Measurements from ENCODE around the gene NCK2. TPM values are rescaled to one million over a fixed set of nuclear protein-coding genes. Genes with fewer than 3 reads are reported as not detected.

NCK2 gene
- polyA plus RNA-seq, 1 of the 3 experiments (the other 2 are of a cell fraction): 42.8 TPM

GRCh38 chr2:105912081-105912480 lies 167.4 kb downstream of the NCK2 start (continued):
- TF ChIP-seq USF2 (IDR thresholded peaks at IDR 0.05; ENCODE audit: borderline replicate concordance, low read depth, low read length): no peak
- TF ChIP-seq, protein P1, sequence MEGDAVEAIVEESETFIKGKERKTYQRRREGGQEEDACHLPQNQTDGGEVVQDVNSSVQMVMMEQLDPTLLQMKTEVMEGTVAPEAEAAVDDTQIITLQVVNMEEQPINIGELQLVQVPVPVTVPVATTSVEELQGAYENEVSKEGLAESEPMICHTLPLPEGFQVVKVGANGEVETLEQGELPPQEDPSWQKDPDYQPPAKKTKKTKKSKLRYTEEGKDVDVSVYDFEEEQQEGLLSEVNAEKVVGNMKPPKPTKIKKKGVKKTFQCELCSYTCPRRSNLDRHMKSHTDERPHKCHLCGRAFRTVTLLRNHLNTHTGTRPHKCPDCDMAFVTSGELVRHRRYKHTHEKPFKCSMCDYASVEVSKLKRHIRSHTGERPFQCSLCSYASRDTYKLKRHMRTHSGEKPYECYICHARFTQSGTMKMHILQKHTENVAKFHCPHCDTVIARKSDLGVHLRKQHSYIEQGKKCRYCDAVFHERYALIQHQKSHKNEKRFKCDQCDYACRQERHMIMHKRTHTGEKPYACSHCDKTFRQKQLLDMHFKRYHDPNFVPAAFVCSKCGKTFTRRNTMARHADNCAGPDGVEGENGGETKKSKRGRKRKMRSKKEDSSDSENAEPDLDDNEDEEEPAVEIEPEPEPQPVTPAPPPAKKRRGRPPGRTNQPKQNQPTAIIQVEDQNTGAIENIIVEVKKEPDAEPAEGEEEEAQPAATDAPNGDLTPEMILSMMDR (IDR thresholded peaks at IDR 0.05): no peak
- TF ChIP-seq NFIC (IDR thresholded peaks at IDR 0.05; ENCODE audit: borderline replicate concordance): no peak
- TF ChIP-seq NRF1 (IDR thresholded peaks at IDR 0.05; ENCODE audit: low read depth, low read length): no peak
- TF ChIP-seq GABPA (IDR thresholded peaks at IDR 0.05; ENCODE audit: low read depth): no peak
- no peak for TF ChIP-seq JUND (IDR thresholded peaks at IDR 0.05)
- no peak for TF ChIP-seq EP300 (IDR thresholded peaks at IDR 0.05; ENCODE audit: borderline replicate concordance in 1 of 2, low read depth in 1 of 2, low read length in 1 of 2)
- TF ChIP-seq EZH2phosphoT487 (IDR thresholded peaks at IDR 0.05; ENCODE audit: borderline replicate concordance, low read depth): no peak

GRCh38 chr2:105915005-105915558 lies 170.4 kb downstream of the NCK2 start:
- DNase-seq: no peak
- Histone ChIP-seq H3K27ac (ENCODE audit: low read depth in 2 of 2, low read length in 1 of 2) (no peak overlapping the region), H3K9ac (no peak overlapping the region), H2AFZ (ENCODE audit: low read depth) (no peak overlapping the region), H3K4me1 (ENCODE audit: control insufficient read depth in 1 of 2, insufficient read depth in 2 of 2, low read depth in 1 of 2, low read length in 1 of 2) (no peaks in the 10 kb centered on the region), H3K36me3 (replicated peaks in 1 of 2; ENCODE audit: control insufficient read depth in 1 of 2, insufficient read depth in 2 of 2, low read length in 1 of 2) (no peaks in the 10 kb centered on the region), H3K9me3 (no peaks in the 10 kb centered on the region), H3K4me2 (no peak overlapping the region), H3F3A (replicated peaks; ENCODE audit: insufficient read depth) (no peaks in the 10 kb centered on the region), H3K9me2 (no peaks in the 10 kb centered on the region), H3K4me3 (ENCODE audit: low read depth in 2 of 2, low read length in 1 of 2) (no peak overlapping the region), H4K20me1 (ENCODE audit: insufficient read depth) (no peaks in the 10 kb centered on the region), H3K27me3 (ENCODE audit: insufficient read depth) (no peaks in the 10 kb centered on the region), H3K79me2 (ENCODE audit: insufficient read depth) (no peaks in the 10 kb centered on the region)
- POLR2A ChIA-PET: no interaction called here
- WGBS (ENCODE audit: low lambda C conversion rate): 36% methylated on average over 2 of the region's 2 CpGs
- TF ChIP-seq GATA2 (CRISPR knock-in tag; IDR thresholded peaks at IDR 0.05) (no peak), NRF1 (IDR thresholded peaks at IDR 0.05; ENCODE audit: low read depth, low read length) (no peak), MEF2A (IDR thresholded peaks at IDR 0.05; ENCODE audit: borderline replicate concordance, low read depth) (no peak), SIN3A (IDR thresholded peaks at IDR 0.05; ENCODE audit: borderline replicate concordance, low read depth, low read length) (no peak), GABPA (IDR thresholded peaks at IDR 0.05; ENCODE audit: low read depth) (no peak), FOXJ3 (CRISPR knock-in tag; IDR thresholded peaks at IDR 0.05) (no peak), SMC3 (IDR thresholded peaks at IDR 0.05; ENCODE audit: low read depth, low read length) (no peak), JUND (IDR thresholded peaks at IDR 0.05) (no peak)
- TF ChIP-seq, protein P2, sequence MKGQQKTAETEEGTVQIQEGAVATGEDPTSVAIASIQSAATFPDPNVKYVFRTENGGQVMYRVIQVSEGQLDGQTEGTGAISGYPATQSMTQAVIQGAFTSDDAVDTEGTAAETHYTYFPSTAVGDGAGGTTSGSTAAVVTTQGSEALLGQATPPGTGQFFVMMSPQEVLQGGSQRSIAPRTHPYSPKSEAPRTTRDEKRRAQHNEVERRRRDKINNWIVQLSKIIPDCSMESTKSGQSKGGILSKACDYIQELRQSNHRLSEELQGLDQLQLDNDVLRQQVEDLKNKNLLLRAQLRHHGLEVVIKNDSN (IDR thresholded peaks at IDR 0.05; ENCODE audit: borderline replicate concordance, low read depth): no peak
- TF ChIP-seq, protein P3, sequence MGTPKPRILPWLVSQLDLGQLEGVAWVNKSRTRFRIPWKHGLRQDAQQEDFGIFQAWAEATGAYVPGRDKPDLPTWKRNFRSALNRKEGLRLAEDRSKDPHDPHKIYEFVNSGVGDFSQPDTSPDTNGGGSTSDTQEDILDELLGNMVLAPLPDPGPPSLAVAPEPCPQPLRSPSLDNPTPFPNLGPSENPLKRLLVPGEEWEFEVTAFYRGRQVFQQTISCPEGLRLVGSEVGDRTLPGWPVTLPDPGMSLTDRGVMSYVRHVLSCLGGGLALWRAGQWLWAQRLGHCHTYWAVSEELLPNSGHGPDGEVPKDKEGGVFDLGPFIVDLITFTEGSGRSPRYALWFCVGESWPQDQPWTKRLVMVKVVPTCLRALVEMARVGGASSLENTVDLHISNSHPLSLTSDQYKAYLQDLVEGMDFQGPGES (IDR thresholded peaks at IDR 0.05; ENCODE audit: low read depth, low read length): no peak
- CTCF ChIA-PET: no interaction called here

All from SK-N-SH (cell line).